ENCODE data around the gene PLEKHN1. TPM values are rescaled to one million over a fixed set of nuclear protein-coding genes. Genes with fewer than 3 reads are reported as not detected.

PLEKHN1 gene, protein sequence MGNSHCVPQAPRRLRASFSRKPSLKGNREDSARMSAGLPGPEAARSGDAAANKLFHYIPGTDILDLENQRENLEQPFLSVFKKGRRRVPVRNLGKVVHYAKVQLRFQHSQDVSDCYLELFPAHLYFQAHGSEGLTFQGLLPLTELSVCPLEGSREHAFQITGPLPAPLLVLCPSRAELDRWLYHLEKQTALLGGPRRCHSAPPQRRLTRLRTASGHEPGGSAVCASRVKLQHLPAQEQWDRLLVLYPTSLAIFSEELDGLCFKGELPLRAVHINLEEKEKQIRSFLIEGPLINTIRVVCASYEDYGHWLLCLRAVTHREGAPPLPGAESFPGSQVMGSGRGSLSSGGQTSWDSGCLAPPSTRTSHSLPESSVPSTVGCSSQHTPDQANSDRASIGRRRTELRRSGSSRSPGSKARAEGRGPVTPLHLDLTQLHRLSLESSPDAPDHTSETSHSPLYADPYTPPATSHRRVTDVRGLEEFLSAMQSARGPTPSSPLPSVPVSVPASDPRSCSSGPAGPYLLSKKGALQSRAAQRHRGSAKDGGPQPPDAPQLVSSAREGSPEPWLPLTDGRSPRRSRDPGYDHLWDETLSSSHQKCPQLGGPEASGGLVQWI
- not detected for total RNA-seq

DNA sequence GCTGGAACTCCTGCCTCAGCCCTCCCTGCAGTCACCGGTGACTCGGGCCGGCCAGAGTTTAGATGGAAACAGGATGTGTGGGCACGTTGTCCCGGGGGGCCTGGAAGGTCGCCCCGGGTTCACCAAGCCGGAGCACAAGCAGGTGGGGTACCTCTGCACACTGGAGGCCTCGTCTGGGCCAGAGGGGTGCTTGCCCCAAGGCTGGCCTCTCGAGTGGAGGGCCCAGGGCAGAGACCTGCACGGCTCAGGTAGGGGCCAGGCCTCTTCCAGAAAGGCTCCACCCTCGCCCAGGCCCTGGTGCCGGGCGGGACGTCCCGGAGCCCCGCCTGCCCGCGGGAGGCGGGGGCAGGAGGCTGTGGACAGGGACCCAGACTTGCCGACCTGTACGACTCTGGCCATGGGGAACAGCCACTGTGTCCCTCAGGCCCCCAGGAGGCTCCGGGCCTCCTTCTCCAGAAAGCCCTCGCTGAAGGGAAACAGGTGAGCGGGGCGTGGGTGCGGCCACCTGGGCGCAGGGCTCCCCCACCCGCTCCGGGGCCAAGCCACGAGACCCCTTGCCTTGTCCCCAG is at the start of gene PLEKHN1:
Gene PLEKHN1, plus strand, starts transcription at position 348 of the 569 bp plus-strand sequence. Its CDS starts 50 bp downstream, at position 398.

GRCh38 chr1:923131-923990 is 42.9 kb upstream of the PLEKHN1 start, which contains the start of gene SAMD11:
Gene SAMD11, plus strand, starts transcription at chr1:923923. Its CDS starts 509 bp downstream, at chr1:924432.

GRCh38 chr1:958823-959730 is 7.2 kb upstream of the PLEKHN1 start, which contains the start of gene NOC2L:
Gene NOC2L, minus strand, starts transcription at chr1:959256. Its CDS starts 16 bp downstream, at chr1:959240.

GRCh38 chr1:960363-961131 is 5.7 kb upstream of the PLEKHN1 start, which contains the start of gene KLHL17:
Gene KLHL17, plus strand, starts transcription at chr1:960584. Its CDS starts 110 bp downstream, at chr1:960694.

DNA sequence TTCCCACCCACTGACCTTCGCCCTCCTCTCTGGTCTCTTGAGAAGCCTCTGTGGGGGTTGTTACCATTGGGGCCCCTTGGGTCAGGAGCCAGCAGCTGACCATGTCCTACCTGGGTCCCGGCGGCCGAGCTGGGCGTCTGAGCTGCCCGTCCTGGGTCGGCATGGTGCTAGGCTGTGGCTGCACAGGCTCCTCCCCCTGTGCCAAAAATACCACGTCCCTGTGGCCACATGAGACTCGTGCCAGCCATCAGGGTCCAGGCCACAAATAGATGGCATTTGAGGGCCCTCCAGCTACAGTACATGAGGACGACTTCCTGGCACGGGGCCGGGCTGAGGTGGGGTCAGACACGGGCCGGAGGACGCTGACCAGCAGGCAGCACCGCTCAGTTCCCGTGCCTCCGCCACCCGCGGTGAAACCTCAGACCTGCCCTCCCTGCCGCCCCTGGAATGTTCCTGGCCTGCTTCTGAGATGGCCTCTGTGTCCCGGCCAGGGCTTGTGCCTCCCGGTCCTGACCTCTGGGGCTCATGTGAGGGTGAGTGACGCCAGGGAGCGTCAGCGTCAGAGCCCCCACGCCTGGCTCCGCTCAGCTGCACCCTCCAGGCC is 15.8 kb downstream of the PLEKHN1 start, which contains the start of gene PERM1:
Gene PERM1, minus strand, starts transcription at position 139 of the 604 bp plus-strand sequence. CDS start 1,064 bp downstream, outside the sequence.

GRCh38 chr1:999725-1000356 is 33.6 kb downstream of the PLEKHN1 start, which contains the start of gene HES4:
Gene HES4, minus strand, starts transcription at chr1:1000097. Its CDS starts 124 bp downstream, at chr1:999973.

DNA sequence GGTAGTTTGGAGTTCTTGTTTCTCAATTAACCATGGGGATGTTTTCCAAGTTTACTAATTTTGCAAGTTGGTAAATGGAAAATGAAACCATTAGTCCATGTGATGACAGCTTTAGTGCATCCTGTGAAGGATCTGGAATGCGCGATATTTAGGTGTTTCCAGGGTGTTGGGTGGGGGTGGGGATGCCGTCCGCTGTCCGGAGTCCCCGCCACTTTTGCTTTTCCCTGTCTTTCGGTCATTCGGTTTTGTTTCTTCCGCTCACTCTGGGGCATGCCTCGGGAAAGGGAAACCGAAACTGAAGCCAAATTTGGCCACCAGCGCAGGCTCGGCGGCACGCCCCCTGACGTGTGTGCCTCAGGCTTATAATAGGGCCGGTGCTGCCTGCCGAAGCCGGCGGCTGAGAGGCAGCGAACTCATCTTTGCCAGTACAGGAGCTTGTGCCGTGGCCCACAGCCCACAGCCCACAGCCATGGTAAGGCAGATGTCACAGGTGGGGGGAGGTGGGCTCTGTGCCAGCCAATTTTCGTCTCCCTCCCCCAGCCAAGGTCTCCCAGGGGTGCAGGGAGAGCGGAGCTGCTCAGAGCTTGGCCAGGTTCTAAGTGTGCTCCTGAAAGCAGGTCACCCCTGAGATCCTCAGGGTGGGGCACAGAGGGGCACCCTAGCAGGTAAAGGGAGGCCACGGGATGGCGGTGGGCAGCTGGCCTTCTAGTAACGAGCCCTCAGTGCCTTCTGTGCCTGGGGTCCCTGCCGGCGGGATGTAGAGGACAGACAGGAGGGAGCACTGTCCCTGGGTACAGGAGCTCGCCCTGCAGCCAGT is 47.0 kb downstream of the PLEKHN1 start, which contains the start of gene ISG15:
Gene ISG15, plus strand, starts transcription at position 393 of the 817 bp plus-strand sequence. Its CDS starts 77 bp downstream, at position 470.

GRCh38 chr1:1020000-1020404 is 53.7 kb downstream of the PLEKHN1 start, which contains the start of gene AGRN:
Gene AGRN, plus strand, starts transcription at chr1:1020120. Its CDS starts 53 bp downstream, at chr1:1020173.

Small RNA genes lying within 50 kb of the gene (small RNA-seq; reads per million reads assigned to genes)
- gene AL645608.3 (ENCODE audit: low replicate concordance): not detected

Other genes starting within 250 kb of the PLEKHN1 start
- not detected for gene SAMD11, start 42.6 kb upstream of the PLEKHN1 start, total RNA-seq
- 52.3 TPM for gene NOC2L, start 7.2 kb upstream of the PLEKHN1 start, total RNA-seq
- 15.7 TPM for gene KLHL17, start 5.9 kb upstream of the PLEKHN1 start, total RNA-seq
- gene PERM1, start 15.6 kb downstream of the PLEKHN1 start, total RNA-seq: 0.63 TPM
- gene HES4, start 33.6 kb downstream of the PLEKHN1 start, total RNA-seq: 24.7 TPM
- 7.2 TPM for gene ISG15, start 47.0 kb downstream of the PLEKHN1 start, total RNA-seq
- gene AGRN, start 53.6 kb downstream of the PLEKHN1 start, total RNA-seq: 105 TPM
- gene RNF223, start 107.8 kb downstream of the PLEKHN1 start, total RNA-seq: not detected
- 16.9 TPM for gene C1orf159, start 149.6 kb downstream of the PLEKHN1 start, total RNA-seq
- not detected for gene TTLL10, start 207.4 kb downstream of the PLEKHN1 start, total RNA-seq
- gene TNFRSF18, start 240.1 kb downstream of the PLEKHN1 start, total RNA-seq: not detected
- not detected for gene TNFRSF4, start 247.7 kb downstream of the PLEKHN1 start, total RNA-seq